Measurements from ENCODE around the gene MYBPC3.

MYBPC3 gene

GRCh38 chr11:47314992-47315391 is 37.5 kb downstream of the MYBPC3 start:
- no peak for DNase-seq

- no peak for DNase-seq
These were observed 44.3 kb downstream of the MYBPC3 start for GRCh38 chr11:47308050-47308823.

GRCh38 chr11:47306484-47306844 is 46.0 kb downstream of the MYBPC3 start:
- DNase-seq = no peak

GRCh38 chr11:47305734-47306483 is 46.6 kb downstream of the MYBPC3 start:
- no peak for DNase-seq

DNA sequence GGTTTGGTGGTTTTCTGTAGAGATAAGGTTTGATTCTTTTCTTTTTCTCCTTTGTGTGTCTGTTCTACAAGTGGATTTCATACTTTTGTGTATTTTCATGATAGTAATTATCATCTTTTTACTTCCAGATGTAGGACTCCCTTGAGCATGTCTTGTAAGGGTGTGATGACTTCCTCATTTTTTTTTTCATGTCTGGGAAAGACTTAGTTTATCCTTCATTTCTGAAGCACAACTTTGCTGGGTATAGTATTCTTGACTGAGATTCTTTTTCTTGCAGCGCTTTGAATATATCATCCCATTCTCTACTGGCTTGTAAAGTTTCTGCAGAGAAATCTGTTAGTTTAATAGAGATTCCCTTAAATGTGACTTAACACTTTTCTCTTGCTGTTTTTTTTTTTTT is 49.6 kb downstream of the MYBPC3 start:
- no peak for DNase-seq

GRCh38 chr11:47299078-47299477 is 53.4 kb downstream of the MYBPC3 start:
- no peak for DNase-seq

DNA sequence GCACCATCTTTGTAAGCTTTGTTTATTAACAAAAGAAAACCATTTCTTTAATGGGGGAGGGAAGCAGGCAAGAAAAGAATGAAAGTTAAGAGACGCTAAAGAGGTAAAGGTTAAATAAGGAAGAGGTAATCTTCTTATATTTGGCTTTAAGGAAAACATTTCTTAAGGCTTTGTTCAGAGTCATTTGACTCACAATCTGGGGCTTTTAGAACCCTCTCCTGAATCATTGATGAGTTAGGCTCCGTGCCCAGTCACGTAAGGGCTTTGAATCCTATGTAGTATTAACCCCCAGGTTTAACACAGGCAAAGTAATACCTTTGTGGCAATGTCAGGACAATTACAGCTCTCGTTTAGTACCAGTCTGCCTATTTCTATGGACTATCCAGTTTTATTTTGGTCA is 56.5 kb downstream of the MYBPC3 start:
- DNase-seq = no peak

DNA sequence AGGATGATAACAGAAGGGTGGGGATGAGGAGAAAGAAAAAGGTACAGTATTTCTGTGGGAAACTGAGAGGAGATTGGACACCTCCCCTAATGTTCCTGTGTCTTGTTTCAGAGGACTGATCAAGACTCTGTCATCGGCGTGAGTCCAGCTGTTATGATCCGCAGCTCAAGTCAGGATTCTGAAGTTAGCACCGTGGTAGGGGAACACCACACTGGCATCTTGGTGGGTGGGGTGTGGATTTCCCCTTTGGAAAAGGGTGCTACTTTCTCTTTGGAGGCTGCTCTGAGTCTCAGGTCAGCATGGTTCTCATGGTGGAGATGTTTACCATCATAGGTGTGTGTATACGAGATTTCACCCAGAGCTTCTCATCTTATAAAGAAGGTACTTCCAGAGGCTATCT is 57.1 kb downstream of the MYBPC3 start:
- DNase-seq = no peak

DNA sequence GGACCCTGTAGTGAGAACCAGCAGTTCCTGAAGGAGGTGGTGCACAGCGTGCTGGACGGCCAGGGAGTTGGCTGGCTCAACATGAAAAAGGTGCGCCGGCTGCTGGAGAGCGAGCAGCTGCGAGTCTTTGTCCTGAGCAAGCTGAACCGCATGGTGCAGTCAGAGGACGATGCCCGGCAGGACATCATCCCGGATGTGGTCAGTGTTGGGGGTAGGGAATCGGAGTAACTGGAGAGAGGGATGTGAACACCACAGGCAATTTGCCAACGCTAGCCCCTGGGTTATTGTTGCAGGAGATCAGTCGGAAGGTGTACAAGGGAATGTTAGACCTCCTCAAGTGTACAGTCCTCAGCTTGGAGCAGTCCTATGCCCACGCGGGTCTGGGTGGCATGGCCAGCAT is 62.6 kb downstream of the MYBPC3 start:
- no peak for DNase-seq

DNA sequence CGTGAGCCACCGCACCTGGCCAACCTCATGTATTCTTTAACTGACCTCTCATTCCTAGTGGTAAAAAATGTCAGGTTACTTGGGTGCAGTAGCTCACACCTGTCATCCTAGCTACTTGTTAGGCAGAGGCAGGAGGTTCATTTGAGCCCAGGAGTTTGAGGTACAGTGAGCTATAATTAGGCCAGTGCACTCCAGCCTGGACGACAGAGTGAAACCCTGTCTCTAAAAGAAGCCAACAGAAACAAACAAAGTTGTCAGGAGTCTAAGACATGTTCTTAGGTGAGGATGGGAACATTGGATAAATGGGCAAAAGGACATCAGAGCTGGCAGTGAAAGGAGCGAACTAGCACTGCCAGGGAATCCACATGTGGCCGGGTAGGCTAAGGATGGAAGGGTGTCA is 64.4 kb downstream of the MYBPC3 start:
- no peak for DNase-seq

DNA sequence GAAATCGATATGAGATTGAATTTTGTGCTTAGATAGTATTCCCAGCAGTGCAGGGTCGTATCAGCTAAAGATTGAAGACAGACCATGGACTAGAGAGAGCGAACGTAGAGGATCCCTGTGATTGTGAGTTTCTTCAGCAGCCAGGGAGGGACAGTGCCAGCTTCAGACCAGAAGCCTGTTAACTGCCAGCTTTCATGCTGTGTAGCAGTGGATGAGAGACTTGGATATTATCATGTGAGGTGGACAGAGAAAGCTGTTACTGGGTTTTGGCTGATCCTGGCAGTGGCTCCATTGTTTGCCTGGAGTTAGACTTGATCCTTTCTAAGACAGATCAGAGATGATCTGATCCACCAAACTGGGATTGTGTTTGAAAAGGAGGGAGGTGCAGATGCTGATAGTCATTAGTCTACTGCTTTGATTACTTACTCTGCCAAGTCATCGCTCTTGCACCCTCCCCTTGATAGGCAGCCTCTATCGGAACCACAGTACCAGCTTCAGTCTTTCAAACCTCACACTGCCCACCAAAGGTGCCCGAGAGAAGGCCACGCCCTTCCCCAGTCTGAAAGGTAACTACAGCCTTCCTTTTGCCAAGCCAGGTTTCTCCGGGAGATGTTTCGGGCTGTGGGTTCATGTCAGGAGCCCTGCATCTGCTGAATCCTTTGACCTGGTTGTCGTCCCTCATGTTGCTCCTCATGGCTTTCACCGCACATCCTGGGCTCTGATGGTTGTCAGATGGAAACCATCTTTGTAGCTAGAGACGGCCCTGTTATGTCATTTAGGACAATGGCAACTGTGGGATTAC is 66.3 kb downstream of the MYBPC3 start:
- no peak for DNase-seq

DNA sequence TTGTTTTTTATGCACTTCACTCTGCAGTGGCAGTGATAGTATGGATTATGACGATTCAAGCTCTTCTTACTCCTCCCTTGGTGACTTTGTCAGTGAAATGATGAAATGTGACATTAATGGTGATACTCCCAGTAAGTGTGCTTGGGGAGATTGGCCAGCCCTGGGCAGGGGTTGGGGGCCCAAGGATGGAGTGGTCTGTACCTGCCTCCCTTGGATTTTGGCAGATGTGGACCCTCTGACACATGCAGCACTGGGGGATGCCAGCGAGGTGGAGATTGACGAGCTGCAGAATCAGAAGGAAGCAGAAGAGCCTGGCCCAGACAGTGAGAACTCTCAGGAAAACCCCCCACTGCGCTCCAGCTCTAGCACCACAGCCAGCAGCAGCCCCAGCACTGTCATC is 68.4 kb downstream of the MYBPC3 start:
- no peak for DNase-seq

DNA sequence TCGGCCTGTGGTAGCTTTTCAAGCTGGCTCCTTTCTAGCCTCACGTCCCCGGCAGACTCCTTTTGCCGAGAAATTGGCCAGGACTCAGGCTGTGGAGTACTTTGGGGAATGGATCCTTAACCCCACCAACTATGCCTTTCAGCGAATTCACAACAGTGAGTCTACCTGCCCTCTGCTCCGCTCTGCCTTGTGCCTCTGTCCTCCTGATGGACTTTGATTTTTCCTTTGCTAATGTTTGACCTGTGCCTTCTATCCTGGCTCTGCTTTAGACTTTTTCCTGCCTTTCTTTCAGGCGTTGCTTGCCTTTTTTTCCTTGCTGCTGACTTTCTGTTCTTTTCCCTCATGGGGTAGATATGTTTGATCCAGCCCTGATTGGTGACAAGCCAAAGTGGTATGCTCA is 70.0 kb downstream of the MYBPC3 start:
- no peak for DNase-seq
